Tibial artery (tissue), 4 donors: ENCODE measurements around the gene PDE6A.
A peak's percentile ranks its signal among the peaks of the same experiment; 100 is the strongest.

ENCODE experiments used
- DNase-seq, 2 donors: peaks; one replicate each; pipeline ENCODE4 v3.0.0-alpha.2; 2019
- H3K27ac ChIP-seq, 2 donors: fragments of 200-600 bp; sonication (generic) in 1 of 2; 1 replicate in 1 of 2; 2 replicates in 1 of 2; pipeline ENCODE4 v1.5.1; 2018 to 2019; ENCODE audit warnings: mild to moderate bottlenecking in 1 of 2
- H3K27me3 ChIP-seq, 2 donors: fragments of 200-600 bp; sonication (generic) in 1 of 2; one replicate each; pipeline versions ENCODE4 v1.5.1 to v1.6.0; 2016 to 2019
- H3K36me3 ChIP-seq, 3 donors: fragments of 200-600 bp; sonication (generic) in 2 of 3; one replicate each; pipeline ENCODE4 v1.5.1; 2016 to 2019; ENCODE audit warnings: mild to moderate bottlenecking in 2 of 3
- H3K4me1 ChIP-seq, 4 donors: fragments of 200-600 bp; sonication (generic) in 2 of 4; 1 replicate in 3 of 4; 2 replicates in 1 of 4; pipeline ENCODE4 v1.5.1; 2016 to 2019
- H3K4me3 ChIP-seq, 2 donors: fragments of 200-600 bp; sonication (generic) in 1 of 2; 1 replicate in 1 of 2; 2 replicates in 1 of 2; pipeline ENCODE4 v1.5.1; 2018 to 2019; ENCODE audit warnings: mild to moderate bottlenecking in 2 of 2
- H3K9me3 ChIP-seq, 3 donors: fragments of 200-600 bp; sonication (generic) in 1 of 3; one replicate each; pipeline ENCODE4 v1.5.1; 2016 to 2019
- CTCF ChIP-seq, 2 experiments: fragments of 200-600 bp in 1 of 2; fragments of 450-650 bp in 1 of 2; IDR thresholded peaks; one replicate each; pipeline ENCODE4 v1.5.1; 2017 to 2019; ENCODE audit warnings: antibody characterized with exemption in 2 of 2, mild to moderate bottlenecking in 1 of 2, moderate library complexity in 1 of 2
- intact Hi-C: fragments of 100-400 bp; cut with DNase I; formaldehyde crosslinking; loops from one replicate; pipeline ENCODE4 v1.15.0; 2023; ENCODE audit warnings: low total_unique reads

PDE6A gene

DNA sequence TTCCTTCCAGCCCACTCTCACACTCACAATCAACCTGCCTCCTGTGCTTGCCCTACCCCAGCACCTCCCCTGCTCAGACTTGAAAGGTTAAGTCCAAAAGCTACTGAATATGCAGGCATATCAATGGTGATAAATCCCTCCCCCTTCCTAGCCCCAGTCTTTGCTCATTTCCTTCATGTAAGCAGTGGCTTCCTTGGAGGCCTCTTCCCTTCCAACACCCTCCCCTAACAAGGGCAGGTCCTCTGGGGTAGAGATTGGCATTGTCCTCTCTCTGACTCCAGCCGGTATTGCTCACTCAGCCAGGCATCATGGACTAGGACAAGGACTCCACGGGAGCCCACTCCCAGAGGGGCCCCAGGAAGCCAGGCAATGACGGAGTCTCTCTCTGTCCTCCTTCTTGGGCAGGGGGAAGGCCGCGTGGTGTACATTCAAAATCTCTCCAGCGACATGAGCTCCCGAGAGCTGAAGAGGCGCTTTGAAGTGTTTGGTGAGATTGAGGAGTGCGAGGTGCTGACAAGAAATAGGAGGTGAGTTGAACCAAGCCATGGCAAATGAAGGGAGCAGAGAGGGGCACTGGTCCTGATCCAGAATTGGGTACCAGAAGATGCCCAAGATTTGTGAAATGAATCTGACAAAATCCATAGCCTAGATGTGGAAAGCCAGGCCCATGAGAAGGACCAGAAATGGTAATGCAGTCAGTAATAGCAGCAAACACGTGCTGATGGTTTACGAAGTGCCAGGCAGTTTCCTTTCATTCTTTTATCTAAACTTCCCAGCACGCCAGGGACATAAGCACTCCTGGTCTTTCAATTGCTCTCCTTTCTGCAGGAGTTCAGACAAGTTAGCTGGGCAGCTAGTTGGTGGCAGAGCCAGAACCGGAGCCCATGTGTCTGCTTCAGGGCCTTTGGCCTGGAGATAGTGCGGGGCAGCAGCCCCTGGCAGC, 102.5 kb downstream of the PDE6A start:
- Histone ChIP-seq H3K27ac (no peak overlapping the region), H3K4me3 (no peak overlapping the region), H3K36me3 (peaks cover 0 to 36% (median 15%) of the 10 kb centered on the region in 3 donors), H3K4me1 (no peaks in the 10 kb centered on the region), H3K9me3 (no peaks in the 10 kb centered on the region), H3K27me3 (no peaks in the 10 kb centered on the region)
- intact Hi-C loops = no loop called here
- DNase-seq = no peak
- TF ChIP-seq CTCF (IDR thresholded peaks at IDR 0.05) = no peak

DNA sequence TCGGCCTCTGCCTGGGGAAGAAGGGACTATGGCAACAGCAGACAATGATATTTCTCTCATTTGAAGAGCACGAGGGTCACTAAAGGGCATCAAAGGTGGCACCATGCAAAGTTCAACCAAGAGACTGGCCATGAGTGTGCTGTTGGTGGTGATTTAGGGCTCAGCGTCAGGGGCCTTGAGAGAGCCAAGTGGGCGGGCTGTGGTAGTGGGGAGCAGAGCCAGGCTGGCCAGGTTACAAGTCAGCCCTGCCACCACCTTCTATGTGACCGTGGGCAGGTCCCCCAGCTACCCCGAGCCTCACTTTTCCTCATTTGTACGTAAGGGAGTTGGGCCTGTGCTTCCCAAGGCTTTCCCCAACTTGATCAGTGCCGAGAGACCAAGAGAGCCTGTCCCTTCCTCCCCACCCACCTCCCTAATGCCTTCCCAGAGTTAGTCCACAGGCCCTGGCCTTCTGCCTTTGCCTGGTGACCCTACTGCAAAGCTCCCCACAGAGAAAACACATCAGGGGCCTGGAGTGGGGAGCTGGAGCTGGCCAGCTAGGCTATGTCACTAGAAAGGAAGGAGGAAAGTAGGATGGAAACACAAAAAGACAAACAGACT, 104.3 kb downstream of the PDE6A start:
- H3K27ac ChIP-seq = no peak overlapping the region
- DNase-seq = no peak
- no peak overlapping the region for H3K4me3 ChIP-seq
- no peaks in the 10 kb centered on the region for H3K4me1 ChIP-seq
- H3K36me3 ChIP-seq = peaks cover 0 to 25% (median 8%) of the 10 kb centered on the region in 3 donors
- TF ChIP-seq CTCF (IDR thresholded peaks at IDR 0.05) = no peak
- no peaks in the 10 kb centered on the region for H3K27me3 ChIP-seq
- intact Hi-C loops = no loop called here
- H3K9me3 ChIP-seq = no peaks in the 10 kb centered on the region

DNA sequence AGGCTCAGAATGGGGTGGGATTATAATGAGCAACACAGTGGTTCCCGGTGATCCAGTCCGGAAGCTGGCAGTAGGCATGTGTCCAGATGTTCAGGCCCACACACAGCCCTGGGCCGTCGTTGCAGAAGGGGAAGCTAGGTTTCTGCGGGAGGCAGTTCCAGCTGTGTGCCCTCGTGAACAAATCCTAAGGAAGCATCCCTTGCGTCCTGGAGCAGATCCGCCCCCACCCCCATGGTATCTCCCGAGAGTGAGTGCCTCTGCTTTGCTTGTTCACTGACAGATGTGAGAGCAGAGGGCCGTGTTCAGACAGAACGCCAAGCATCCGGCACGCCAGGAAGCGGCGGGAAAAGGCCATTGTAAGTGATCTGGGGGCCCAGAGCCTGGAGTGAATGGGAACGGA, 104.8 kb downstream of the PDE6A start:
- intact Hi-C loops = loop anchor here (5.0 kb wide), 1 partner anchor 123 kb away; the partner anchor contains the start of gene SLC26A2
- TF ChIP-seq CTCF (IDR thresholded peaks at IDR 0.05) = no peak
- Histone ChIP-seq H3K9me3 (no peaks in the 10 kb centered on the region), H3K4me1 (no peaks in the 10 kb centered on the region), H3K27ac (no peak overlapping the region), H3K27me3 (no peaks in the 10 kb centered on the region), H3K4me3 (no peak overlapping the region), H3K36me3 (peaks cover 0 to 20% (median 8%) of the 10 kb centered on the region in 3 donors)
- no peak for DNase-seq

DNA sequence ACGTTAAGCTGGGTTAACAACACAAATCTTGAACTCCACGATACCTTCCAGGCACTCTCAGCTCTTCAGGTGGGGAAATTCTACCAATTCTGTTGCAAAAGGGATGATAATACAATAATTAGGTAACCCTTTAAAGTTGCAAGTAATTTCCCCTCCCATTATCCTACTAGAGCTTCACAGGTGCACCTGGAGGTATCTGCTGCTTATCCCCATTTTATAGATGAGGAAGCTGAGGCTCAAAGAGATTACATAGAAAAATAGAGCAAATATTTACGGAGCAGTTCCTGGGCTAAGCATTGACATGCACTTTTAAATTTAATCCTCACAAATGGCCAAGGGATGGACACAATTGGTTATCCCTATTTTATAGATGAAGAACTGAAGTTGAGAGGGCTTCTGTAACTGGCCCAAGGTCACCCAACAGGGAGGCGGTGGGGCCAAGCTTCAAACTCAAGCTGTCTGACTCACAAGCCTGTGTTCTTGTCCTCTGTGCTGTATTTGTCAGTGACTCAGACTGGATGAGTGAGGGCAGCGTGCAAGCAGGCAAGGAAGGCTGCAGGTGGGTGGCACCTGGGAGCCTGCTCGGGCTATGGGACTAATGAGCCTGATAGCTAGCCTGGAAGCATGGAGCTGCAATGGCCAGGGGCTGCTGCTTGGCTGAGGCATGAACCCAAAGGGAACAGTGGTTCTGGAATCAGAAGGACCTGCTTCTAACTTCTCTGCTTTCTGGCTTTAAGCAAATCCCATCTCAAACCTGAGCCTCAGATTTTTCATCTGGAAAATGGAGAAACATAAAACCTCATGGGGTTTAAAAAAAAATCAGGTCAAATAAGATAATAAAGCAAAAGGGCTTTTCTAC, 105.5 kb downstream of the PDE6A start:
- intact Hi-C loops = loop anchor here (5.0 kb wide), 1 partner anchor 123 kb away; the partner anchor contains the start of gene SLC26A2
- no peak overlapping the region for H3K4me3 ChIP-seq
- no peak for TF ChIP-seq CTCF (IDR thresholded peaks at IDR 0.05)
- H3K9me3 ChIP-seq = no peaks in the 10 kb centered on the region
- H3K4me1 ChIP-seq = no peaks in the 10 kb centered on the region
- no peaks in the 10 kb centered on the region for H3K27me3 ChIP-seq
- no peak for DNase-seq
- H3K36me3 ChIP-seq = peaks cover 0 to 20% (median 8%) of the 10 kb centered on the region in 3 donors
- H3K27ac ChIP-seq = no peak overlapping the region

- no peaks in the 10 kb centered on the region for H3K27me3 ChIP-seq
- H3K36me3 ChIP-seq = peaks cover 0 to 28% (median 13%) of the 10 kb centered on the region in 3 donors
- no peaks in the 10 kb centered on the region for H3K4me1 ChIP-seq
- no peak overlapping the region for H3K4me3 ChIP-seq
- TF ChIP-seq CTCF (IDR thresholded peaks at IDR 0.05) = peak; percentile 56 to 58
- intact Hi-C loops = loop anchor here (5.0 kb wide), 1 partner anchor 125 kb away; the partner anchor contains the start of gene SLC26A2
- H3K27ac ChIP-seq = no peak overlapping the region
- no peaks in the 10 kb centered on the region for H3K9me3 ChIP-seq
- DNase-seq = no peak
These were observed 106.8 kb downstream of the PDE6A start for GRCh38 chr5:149837680-149838269.
